Measurements from ENCODE around the gene ZNF189.

DNA sequence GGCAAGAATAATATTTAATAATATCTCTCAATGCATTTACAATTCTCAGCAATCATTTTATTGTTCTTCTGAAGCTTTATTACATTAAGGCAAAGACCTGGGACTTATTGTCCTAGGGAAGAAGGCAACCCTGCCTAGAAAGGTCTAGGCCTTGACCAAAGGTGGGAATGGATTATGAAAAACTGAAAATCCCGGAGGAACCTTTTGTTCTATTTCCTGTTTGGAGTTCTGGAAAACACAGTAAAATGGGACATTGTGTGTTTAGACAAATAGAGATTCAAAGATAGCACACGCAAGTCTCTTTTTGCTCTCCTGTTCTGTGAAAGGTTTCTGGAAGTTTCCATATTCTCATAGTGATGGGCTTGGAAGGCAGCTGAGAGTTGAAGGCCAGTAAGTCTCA is 45.0 kb upstream of the ZNF189 start:
- TF ChIP-seq, protein P1, sequence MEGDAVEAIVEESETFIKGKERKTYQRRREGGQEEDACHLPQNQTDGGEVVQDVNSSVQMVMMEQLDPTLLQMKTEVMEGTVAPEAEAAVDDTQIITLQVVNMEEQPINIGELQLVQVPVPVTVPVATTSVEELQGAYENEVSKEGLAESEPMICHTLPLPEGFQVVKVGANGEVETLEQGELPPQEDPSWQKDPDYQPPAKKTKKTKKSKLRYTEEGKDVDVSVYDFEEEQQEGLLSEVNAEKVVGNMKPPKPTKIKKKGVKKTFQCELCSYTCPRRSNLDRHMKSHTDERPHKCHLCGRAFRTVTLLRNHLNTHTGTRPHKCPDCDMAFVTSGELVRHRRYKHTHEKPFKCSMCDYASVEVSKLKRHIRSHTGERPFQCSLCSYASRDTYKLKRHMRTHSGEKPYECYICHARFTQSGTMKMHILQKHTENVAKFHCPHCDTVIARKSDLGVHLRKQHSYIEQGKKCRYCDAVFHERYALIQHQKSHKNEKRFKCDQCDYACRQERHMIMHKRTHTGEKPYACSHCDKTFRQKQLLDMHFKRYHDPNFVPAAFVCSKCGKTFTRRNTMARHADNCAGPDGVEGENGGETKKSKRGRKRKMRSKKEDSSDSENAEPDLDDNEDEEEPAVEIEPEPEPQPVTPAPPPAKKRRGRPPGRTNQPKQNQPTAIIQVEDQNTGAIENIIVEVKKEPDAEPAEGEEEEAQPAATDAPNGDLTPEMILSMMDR (IDR thresholded peaks at IDR 0.05), result no peak
- TF ChIP-seq POLR2A (IDR thresholded peaks at IDR 0.05), result no peak

Measured in heart left ventricle (tissue), 13 donors.